GM12878 (cell line): ENCODE data around the gene RBBP8NL. TPM values are rescaled to one million over a fixed set of nuclear protein-coding genes. Genes with fewer than 3 reads are reported as not detected.

Experiments
- ATAC-seq: fragments of 200-7000 bp; cut with Tn5 transposase; 3 replicates; pipeline ENCODE4 v1.9.1; 2020; ENCODE audit warnings: mild to moderate bottlenecking, moderate library complexity
- BruUV-seq: library from RNA; stranded (reverse); fragments of 400-500 nt; replicated peaks from 2 replicates; lab custom pipeline; 2021; lab: Mats Ljungman, UMichigan
- CTCF ChIA-PET: fragments of 300-600 bp; sonication (Branson Sonifier 250); formaldehyde crosslinking; extraction: SDS; loops from one replicate; lab custom pipeline; 2021; ENCODE audit warnings: inconsistent platforms; lab: Yijun Ruan, JAX
- POLR2A ChIA-PET: fragments of 350-600 bp; formaldehyde crosslinking; extraction: SDS; loops from one replicate; lab custom pipeline; 2021; ENCODE audit warnings: inconsistent platforms; lab: Charles Lee
- RAD21 ChIA-PET: fragments of 300-600 bp; sonication (Branson Sonifier 250); formaldehyde crosslinking; loops from one replicate; lab custom pipeline; 2023; ENCODE audit warnings: antibody characterized with exemption; ENCODE audit not compliant: unreplicated experiment; lab: Charles Lee
- SMC1A ChIA-PET: fragments of 300-600 bp; sonication (Branson Sonifier 250); formaldehyde crosslinking; loops from one replicate; lab custom pipeline; 2023; ENCODE audit not compliant: unreplicated experiment, uncharacterized antibody; lab: Charles Lee
- DNase-seq: peaks from one replicate; pipeline ENCODE4 v3.0.0-alpha.2; 2011; ENCODE audit warnings: low read depth, low spot score
- FAIRE-seq: peaks from 3 replicates; lab custom pipeline; 2011; peaks lifted over from hg19 to GRCh38; lab: Jason Lieb, UNC
- H2AFZ ChIP-seq: 2 replicates; pipeline ENCODE4 v1.6.0; 2011; ENCODE audit warnings: low read depth, low read length, control low read depth; ENCODE audit not compliant: control insufficient read depth
- H3K27ac ChIP-seq: 2 replicates; pipeline ENCODE4 v1.5.1; 2011; ENCODE audit warnings: control low read depth; ENCODE audit not compliant: control insufficient read depth, insufficient read depth
- H3K27me3 ChIP-seq, 2 experiments: replicated peaks in 1 of 2; 2 replicates each; pipeline versions ENCODE4 v1.6.0 to v1.6.1; 2011; ENCODE audit warnings: low read length in 1 of 2; ENCODE audit not compliant: control insufficient read depth in 2 of 2, insufficient read depth in 2 of 2
- H3K36me3 ChIP-seq, 2 experiments: 2 replicates each; pipeline ENCODE4 v1.5.1; 2011; ENCODE audit warnings: low read length in 1 of 2; ENCODE audit not compliant: control insufficient read depth in 2 of 2, insufficient read depth in 2 of 2
- H3K4me1 ChIP-seq: 2 replicates; pipeline ENCODE4 v1.6.1; 2011; ENCODE audit warnings: mild to moderate bottlenecking, low read length, moderate library complexity, mixed read lengths; ENCODE audit not compliant: control insufficient read depth, insufficient read depth
- H3K4me2 ChIP-seq: 2 replicates; pipeline ENCODE4 v1.6.0; 2011; ENCODE audit warnings: control low read depth; ENCODE audit not compliant: control insufficient read depth, insufficient read depth
- H3K4me3 ChIP-seq: fragments of 200-600 bp; sonication (generic); 2 replicates; pipeline ENCODE4 v1.5.1; 2016
- H3K79me2 ChIP-seq: 2 replicates; pipeline ENCODE4 v1.6.0; 2011; ENCODE audit warnings: low read length; ENCODE audit not compliant: control insufficient read depth, insufficient read depth
- H3K9ac ChIP-seq: 2 replicates; pipeline ENCODE4 v1.8.0; 2011; ENCODE audit warnings: low read length, control low read depth, mixed read lengths; ENCODE audit not compliant: control insufficient read depth, insufficient read depth
- H3K9me3 ChIP-seq: replicated peaks from 3 replicates; pipeline ENCODE4 v1.5.1; 2011; ENCODE audit warnings: mild to moderate bottlenecking, low read length; ENCODE audit not compliant: control insufficient read depth, insufficient read depth
- H4K20me1 ChIP-seq: 2 replicates; pipeline ENCODE4 v1.6.0; 2011; ENCODE audit not compliant: control insufficient read depth, insufficient read depth
- BHLHE40 ChIP-seq, 2 experiments: fragments of 450-650 bp in 1 of 2; IDR thresholded peaks; 2 replicates each; pipeline ENCODE4 v1.6.1; 2011 to 2017; ENCODE audit warnings: low read depth in 2 of 2, borderline replicate concordance in 1 of 2, improper control_type of control experiment in 1 of 2, low read length in 1 of 2, mild to moderate bottlenecking in 1 of 2
- BRCA1 ChIP-seq: IDR thresholded peaks from 2 replicates; pipeline ENCODE4 v1.6.1; 2011; ENCODE audit warnings: low read depth, low read length, improper control_type of control experiment
- CHD4 ChIP-seq: fragments of 200-600 bp; sonication (generic); IDR thresholded peaks from 2 replicates; pipeline ENCODE4 v1.6.1; 2016; ENCODE audit warnings: mild to moderate bottlenecking
- ETV6 ChIP-seq, 2 experiments: fragments of 450-650 bp in 1 of 2; IDR thresholded peaks in 1 of 2; conservative IDR thresholded peaks in 1 of 2; 2 replicates each; pipeline ENCODE4 v1.6.1; 2014; ENCODE audit warnings: antibody characterized with exemption in 1 of 2, borderline replicate concordance in 1 of 2, low read depth in 1 of 2, mild to moderate bottlenecking in 1 of 2, moderate library complexity in 1 of 2
- FOS ChIP-seq: IDR thresholded peaks from 3 replicates; pipeline ENCODE4 v1.6.1; 2011; ENCODE audit warnings: borderline replicate concordance; ENCODE audit not compliant: insufficient read length; ENCODE audit errors: extremely low read depth
- GABPA ChIP-seq: IDR thresholded peaks from 2 replicates; pipeline ENCODE4 v1.6.1; 2014; ENCODE audit warnings: antibody characterized with exemption, low read depth, mild to moderate bottlenecking, inconsistent platforms
- NR2C2 ChIP-seq: IDR thresholded peaks from 2 replicates; pipeline ENCODE4 v1.6.1; 2011; ENCODE audit warnings: borderline replicate concordance, low read depth; ENCODE audit not compliant: control insufficient read depth, insufficient read length
- SIN3A ChIP-seq: IDR thresholded peaks from 2 replicates; pipeline ENCODE4 v1.6.1; 2012; ENCODE audit warnings: low read depth, low read length, improper control_type of control experiment
- whole genome bisulfite sequencing: methylation state at CpG from one replicate; pipeline ENCODE4 v1.1.6; 2016; ENCODE audit warnings: low lambda C conversion rate; ENCODE audit not compliant: insufficient replicate concordance, insufficient coverage; ENCODE audit errors: missing lambda C conversion rate; 5-methylcytosine and 5-hydroxymethylcytosine counted together
- in situ Hi-C: fragments of 300-500 bp; cut with MboI; formaldehyde crosslinking; loops from 9 replicates; pipeline ENCODE4 v1.14.3; 2018; ENCODE audit warnings: mixed read lengths
- intact Hi-C: fragments of 100-400 bp; cut with micrococcal nuclease; formaldehyde crosslinking; loops from one replicate; pipeline ENCODE4 v1.14.2; 2022; ENCODE audit not compliant: unreplicated experiment
- polyA plus RNA-seq, 11 experiments: library from polyadenylated mRNA; depleted of rRNA in 4 of 11; unstranded in 6 of 11; stranded (reverse) in 5 of 11; fragments of >200 nt; fragmentation: Nextera tagmentation in 4 of 11; fragmentation: Illumina TruSeq in 1 of 11; extraction: Ambion mirVana in 4 of 11; extraction: Trizol in 1 of 11; gene quantifications; 1 replicate in 1 of 11; 2 replicates in 10 of 11; pipeline versions ENCODE4 v1.2.1 to v1.2.3, GENCODE V29; 2011 to 2016; ENCODE audit warnings: inconsistent platforms in 2 of 11, missing spikeins in 2 of 11, low read depth in 1 of 11
- total RNA-seq, 4 experiments: library from RNA; depleted of rRNA in 3 of 4; stranded (reverse); fragments of >200 nt in 3 of 4; fragmentation: Illumina TruSeq in 1 of 4; extraction: Trizol in 1 of 4; gene quantifications; 2 replicates each; pipeline versions ENCODE4 v1.2.1 to v1.2.3, GENCODE V29; 2013 to 2021
- TF ChIP-seq, protein P1 (sequence below): fragments of 450-650 bp; IDR thresholded peaks from 2 replicates; pipeline ENCODE4 v1.6.1; 2018; ENCODE audit warnings: borderline replicate concordance, mild to moderate bottlenecking; ENCODE audit not compliant: partially characterized antibody
- TF ChIP-seq, protein P2 (sequence below): fragments of 450-650 bp; IDR thresholded peaks from 2 replicates; pipeline ENCODE4 v1.6.1; 2017; ENCODE audit warnings: antibody characterized with exemption, mild to moderate bottlenecking, moderate library complexity
- TF ChIP-seq, protein P3 (sequence below): fragments of 450-650 bp; IDR thresholded peaks from 2 replicates; pipeline ENCODE4 v1.6.1; 2018; ENCODE audit warnings: mild to moderate bottlenecking, low read depth, moderate library complexity; ENCODE audit not compliant: partially characterized antibody

The RBBP8NL gene
- total and polyA plus RNA-seq, 10 of the 15 experiments (the other 5 are each of a cell fraction or from before 2014, with no cell fraction given) = not detected

DNA sequence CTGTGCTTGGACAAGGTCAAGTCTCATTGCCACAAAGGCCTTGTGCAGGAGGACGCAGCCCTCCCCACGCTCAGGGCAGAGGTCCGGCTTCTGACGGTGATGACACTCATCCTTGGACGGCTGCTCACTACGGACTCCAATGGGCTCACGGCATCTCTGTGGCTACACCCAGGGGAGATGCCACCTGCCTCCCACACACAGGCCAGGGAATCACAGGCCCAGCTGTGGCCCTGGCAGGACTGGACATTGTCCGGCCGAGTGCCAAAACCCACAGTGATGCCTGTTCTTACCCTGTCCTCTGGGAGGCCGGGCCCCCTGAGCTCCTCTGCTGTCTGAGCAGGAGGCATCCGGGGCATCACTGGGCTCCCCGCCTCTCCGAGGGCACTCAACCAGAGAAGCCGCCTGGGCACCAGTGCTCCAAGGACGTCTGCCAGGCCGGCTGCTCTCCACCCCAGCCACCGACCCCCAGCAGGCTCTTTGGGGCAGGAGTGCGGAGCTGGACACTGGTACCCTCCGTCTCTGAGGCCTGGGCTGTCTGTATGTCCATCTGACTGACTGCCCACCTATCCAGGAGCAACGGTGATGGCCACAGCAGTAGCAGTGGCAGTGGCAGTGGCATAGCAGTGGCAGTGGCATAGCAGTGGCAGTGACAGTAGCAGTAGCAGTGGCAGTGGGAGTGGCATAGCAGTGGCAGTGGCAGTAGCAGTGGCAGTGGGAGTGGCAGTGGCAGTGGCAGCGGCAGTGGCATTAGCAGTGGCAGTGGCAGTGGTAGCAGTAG is 1.9 kb downstream of the RBBP8NL start:
- in situ Hi-C loops (no loop called here), intact Hi-C loops (no loop called here)
- Histone ChIP-seq H3K4me2 (no peak overlapping the region), H2AFZ (no peak overlapping the region), H3K9me3 (no peaks in the 10 kb centered on the region), H3K9ac (no peak overlapping the region), H3K4me1 (no peaks in the 10 kb centered on the region), H3K27me3 (peaks cover 0 to 1% of the 10 kb centered on the region in 2 experiments; a peak in 2 of 4 replicates), H3K36me3 (no peaks in the 10 kb centered on the region), H4K20me1 (no peaks in the 10 kb centered on the region), H3K4me3 (no peak overlapping the region), H3K79me2 (no peaks in the 10 kb centered on the region), H3K27ac (no peak overlapping the region)
- no TSS peak for BruUV-seq
- ChIA-PET POLR2A (no interaction called here), CTCF (no interaction called here), SMC1A (no interaction called here), RAD21 (no interaction called here)
- FAIRE-seq (no peak), ATAC-seq (no peak), DNase-seq (no peak)
- WGBS = 54% methylated on average over 21 of the region's 21 CpGs
- no peak for TF ChIP-seq SIN3A
- no peak for TF ChIP-seq CHD4
- TF ChIP-seq, protein P1, sequence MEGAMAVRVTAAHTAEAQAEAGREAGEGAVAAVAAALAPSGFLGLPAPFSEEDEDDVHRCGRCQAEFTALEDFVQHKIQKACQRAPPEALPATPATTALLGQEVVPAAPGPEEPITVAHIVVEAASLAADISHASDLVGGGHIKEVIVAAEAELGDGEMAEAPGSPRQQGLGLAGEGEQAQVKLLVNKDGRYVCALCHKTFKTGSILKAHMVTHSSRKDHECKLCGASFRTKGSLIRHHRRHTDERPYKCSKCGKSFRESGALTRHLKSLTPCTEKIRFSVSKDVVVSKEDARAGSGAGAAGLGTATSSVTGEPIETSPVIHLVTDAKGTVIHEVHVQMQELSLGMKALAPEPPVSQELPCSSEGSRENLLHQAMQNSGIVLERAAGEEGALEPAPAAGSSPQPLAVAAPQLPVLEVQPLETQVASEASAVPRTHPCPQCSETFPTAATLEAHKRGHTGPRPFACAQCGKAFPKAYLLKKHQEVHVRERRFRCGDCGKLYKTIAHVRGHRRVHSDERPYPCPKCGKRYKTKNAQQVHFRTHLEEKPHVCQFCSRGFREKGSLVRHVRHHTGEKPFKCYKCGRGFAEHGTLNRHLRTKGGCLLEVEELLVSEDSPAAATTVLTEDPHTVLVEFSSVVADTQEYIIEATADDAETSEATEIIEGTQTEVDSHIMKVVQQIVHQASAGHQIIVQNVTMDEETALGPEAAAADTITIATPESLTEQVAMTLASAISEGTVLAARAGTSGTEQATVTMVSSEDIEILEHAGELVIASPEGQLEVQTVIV = no peak
- TF ChIP-seq, protein P2, sequence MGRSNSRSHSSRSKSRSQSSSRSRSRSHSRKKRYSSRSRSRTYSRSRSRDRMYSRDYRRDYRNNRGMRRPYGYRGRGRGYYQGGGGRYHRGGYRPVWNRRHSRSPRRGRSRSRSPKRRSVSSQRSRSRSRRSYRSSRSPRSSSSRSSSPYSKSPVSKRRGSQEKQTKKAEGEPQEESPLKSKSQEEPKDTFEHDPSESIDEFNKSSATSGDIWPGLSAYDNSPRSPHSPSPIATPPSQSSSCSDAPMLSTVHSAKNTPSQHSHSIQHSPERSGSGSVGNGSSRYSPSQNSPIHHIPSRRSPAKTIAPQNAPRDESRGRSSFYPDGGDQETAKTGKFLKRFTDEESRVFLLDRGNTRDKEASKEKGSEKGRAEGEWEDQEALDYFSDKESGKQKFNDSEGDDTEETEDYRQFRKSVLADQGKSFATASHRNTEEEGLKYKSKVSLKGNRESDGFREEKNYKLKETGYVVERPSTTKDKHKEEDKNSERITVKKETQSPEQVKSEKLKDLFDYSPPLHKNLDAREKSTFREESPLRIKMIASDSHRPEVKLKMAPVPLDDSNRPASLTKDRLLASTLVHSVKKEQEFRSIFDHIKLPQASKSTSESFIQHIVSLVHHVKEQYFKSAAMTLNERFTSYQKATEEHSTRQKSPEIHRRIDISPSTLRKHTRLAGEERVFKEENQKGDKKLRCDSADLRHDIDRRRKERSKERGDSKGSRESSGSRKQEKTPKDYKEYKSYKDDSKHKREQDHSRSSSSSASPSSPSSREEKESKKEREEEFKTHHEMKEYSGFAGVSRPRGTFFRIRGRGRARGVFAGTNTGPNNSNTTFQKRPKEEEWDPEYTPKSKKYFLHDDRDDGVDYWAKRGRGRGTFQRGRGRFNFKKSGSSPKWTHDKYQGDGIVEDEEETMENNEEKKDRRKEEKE = no peak
- TF ChIP-seq ETV6 (conservative IDR thresholded peaks at IDR 0.05 in 1 of 2, IDR thresholded peaks at IDR 0.05 in 1 of 2; ENCODE audit: borderline replicate concordance in 1 of 2, low read depth in 1 of 2) = no peak
- TF ChIP-seq, protein P3, sequence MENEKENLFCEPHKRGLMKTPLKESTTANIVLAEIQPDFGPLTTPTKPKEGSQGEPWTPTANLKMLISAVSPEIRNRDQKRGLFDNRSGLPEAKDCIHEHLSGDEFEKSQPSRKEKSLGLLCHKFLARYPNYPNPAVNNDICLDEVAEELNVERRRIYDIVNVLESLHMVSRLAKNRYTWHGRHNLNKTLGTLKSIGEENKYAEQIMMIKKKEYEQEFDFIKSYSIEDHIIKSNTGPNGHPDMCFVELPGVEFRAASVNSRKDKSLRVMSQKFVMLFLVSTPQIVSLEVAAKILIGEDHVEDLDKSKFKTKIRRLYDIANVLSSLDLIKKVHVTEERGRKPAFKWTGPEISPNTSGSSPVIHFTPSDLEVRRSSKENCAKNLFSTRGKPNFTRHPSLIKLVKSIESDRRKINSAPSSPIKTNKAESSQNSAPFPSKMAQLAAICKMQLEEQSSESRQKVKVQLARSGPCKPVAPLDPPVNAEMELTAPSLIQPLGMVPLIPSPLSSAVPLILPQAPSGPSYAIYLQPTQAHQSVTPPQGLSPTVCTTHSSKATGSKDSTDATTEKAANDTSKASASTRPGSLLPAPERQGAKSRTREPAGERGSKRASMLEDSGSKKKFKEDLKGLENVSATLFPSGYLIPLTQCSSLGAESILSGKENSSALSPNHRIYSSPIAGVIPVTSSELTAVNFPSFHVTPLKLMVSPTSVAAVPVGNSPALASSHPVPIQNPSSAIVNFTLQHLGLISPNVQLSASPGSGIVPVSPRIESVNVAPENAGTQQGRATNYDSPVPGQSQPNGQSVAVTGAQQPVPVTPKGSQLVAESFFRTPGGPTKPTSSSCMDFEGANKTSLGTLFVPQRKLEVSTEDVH = no peak
- TF ChIP-seq BHLHE40 (IDR thresholded peaks at IDR 0.05; ENCODE audit: borderline replicate concordance in 1 of 2, low read depth in 2 of 2, low read length in 1 of 2) = no peak
- no peak for TF ChIP-seq BRCA1
- no peak for TF ChIP-seq NR2C2
- TF ChIP-seq GABPA = no peak
- no peak for TF ChIP-seq FOS
